ENCODE data around the gene MLN. TPM values are rescaled to one million over a fixed set of nuclear protein-coding genes. Genes with fewer than 3 reads are reported as not detected.
"Not testable (repeated sequence)": the region's sequence is repeated elsewhere in the genome, so short reads cannot be mapped to it uniquely, and the experiment has no call there.

MLN gene
- total RNA-seq, 1 experiment from 2014 or later = not detected

- Mint-ChIP-seq H3K4me1 (peaks cover 38 to 39% of the 10 kb centered on the region in 2 experiments), H3K27me3 (ENCODE audit: low read depth) (peaks cover 18% of the 10 kb centered on the region), H3K36me3 (ENCODE audit: insufficient read depth in 1 of 3, low read depth in 3 of 3) (peaks cover 7 to 11% (median 10%) of the 10 kb centered on the region in 3 experiments), H3K9me3 (peaks cover 12 to 15% of the 10 kb centered on the region in 2 experiments)
- not testable (repeated sequence) for H3K9me3 ChIP-seq (ENCODE audit: control insufficient read depth, low read depth, low read length); H3K27me3 ChIP-seq (ENCODE audit: insufficient read depth, low read length); H2BK12ac ChIP-seq (ENCODE audit: insufficient read length, low read depth, low read length); H2AK5ac ChIP-seq (ENCODE audit: insufficient read length, low read length); H3K9ac ChIP-seq (ENCODE audit: extremely low read depth, insufficient read length, low read length); H2BK20ac ChIP-seq (ENCODE audit: low read depth, low read length, poor library complexity, severe bottlenecking); H4K20me1 ChIP-seq (ENCODE audit: control insufficient read depth, insufficient read depth, insufficient read length); H3K4ac ChIP-seq (ENCODE audit: low read depth, low read length); H4K8ac ChIP-seq (replicated peaks; ENCODE audit: insufficient read length, low read depth, low read length); H3K56ac ChIP-seq (ENCODE audit: insufficient read length, low read depth, low read length); DNase-seq; H3K18ac ChIP-seq (ENCODE audit: insufficient read length, low read depth, low read length); H3K4me3 Mint-ChIP-seq; H4K5ac ChIP-seq (ENCODE audit: insufficient read length, low read depth, low read length); H3K23ac ChIP-seq (ENCODE audit: insufficient read length, low read depth, low read length); H2BK5ac ChIP-seq (ENCODE audit: insufficient read length, low read length); H3K79me2 ChIP-seq (ENCODE audit: insufficient read depth, low read length); H2BK120ac ChIP-seq (ENCODE audit: low read depth, low read length, poor library complexity, severe bottlenecking); H3K27ac Mint-ChIP-seq; H3K27ac ChIP-seq (ENCODE audit: insufficient read length, low read depth, low read length); H3K4me1 ChIP-seq (ENCODE audit: insufficient read depth, low read length); H3K14ac ChIP-seq (ENCODE audit: insufficient read depth, low read length); H3T11ph ChIP-seq (ENCODE audit: low read length); H3K23me2 ChIP-seq (ENCODE audit: insufficient read length, low read depth, low read length, poor library complexity, severe bottlenecking); H4K91ac ChIP-seq (ENCODE audit: insufficient read length, low read depth, low read length); H2AFZ ChIP-seq (ENCODE audit: low read length); H3K4me2 ChIP-seq (ENCODE audit: insufficient read depth, insufficient read length, low read length); H2BK15ac ChIP-seq (ENCODE audit: low read depth, low read length); H3K79me1 ChIP-seq (ENCODE audit: insufficient read depth, low read depth, low read length, poor library complexity, severe bottlenecking)
- WGBS (ENCODE audit: extremely low coverage, insufficient read length, low lambda C conversion rate) = no CpG with 5 or more reads among the region's 5 CpGs
These were observed 27.9 kb upstream of the MLN start for GRCh38 chr6:33831725-33832124.

Data from H9 (cell line).